Heart left ventricle (tissue), 16 donors: ENCODE measurements around the gene PRKAG2. TPM values are rescaled to one million over a fixed set of nuclear protein-coding genes. Genes with fewer than 3 reads are reported as not detected.
"Not testable (repeated sequence)": the region's sequence is repeated elsewhere in the genome, so short reads cannot be mapped to it uniquely, and the experiment has no call there.

ENCODE experiments used
- ATAC-seq, 4 donors: fragments of 200-7000 bp; cut with Tn5 transposase; one replicate each; pipeline ENCODE4 v1.9.1; 2020 to 2022; ENCODE audit warnings: moderate library complexity in 4 of 4, mild to moderate bottlenecking in 3 of 4, moderate number of reproducible peaks in 1 of 4
- DNase-seq, 5 donors: peaks; one replicate each; pipeline ENCODE4 v3.0.0-alpha.2; 2020
- H3K27ac ChIP-seq, 12 donors: fragments of 200-600 bp; sonication (generic) in 4 of 12; one replicate each; pipeline versions ENCODE4 v1.5.0 to v1.8.0; 2016 to 2022; ENCODE audit warnings: mild to moderate bottlenecking in 2 of 12
- H3K27me3 ChIP-seq, 9 donors: fragments of 200-600 bp; sonication (generic) in 2 of 9; one replicate each; pipeline versions ENCODE4 v1.5.1 to v1.8.0; 2016 to 2022; ENCODE audit warnings: mild to moderate bottlenecking in 3 of 9
- H3K36me3 ChIP-seq, 9 donors: fragments of 200-600 bp; sonication (generic) in 2 of 9; one replicate each; pipeline versions ENCODE4 v1.5.0 to v1.8.0; 2018 to 2022; ENCODE audit warnings: mild to moderate bottlenecking in 2 of 9
- H3K4me1 ChIP-seq, 12 donors: fragments of 200-600 bp; sonication (generic) in 4 of 12; one replicate each; pipeline versions ENCODE4 v1.5.0 to v1.8.0; 2016 to 2022; ENCODE audit warnings: mild to moderate bottlenecking in 3 of 12
- H3K4me3 ChIP-seq, 12 donors: fragments of 200-600 bp; sonication (generic) in 4 of 12; one replicate each; pipeline versions ENCODE4 v1.5.0 to v1.8.0; 2017 to 2022; ENCODE audit warnings: mild to moderate bottlenecking in 9 of 12, moderate library complexity in 4 of 12
- H3K9me3 ChIP-seq, 12 donors: fragments of 200-600 bp; sonication (generic) in 4 of 12; one replicate each; pipeline versions ENCODE4 v1.5.0 to v1.8.0; 2016 to 2022; ENCODE audit warnings: mild to moderate bottlenecking in 1 of 12
- POLR2A ChIP-seq, 2 donors: fragments of 450-650 bp; IDR thresholded peaks; one replicate each; pipeline ENCODE4 v1.6.1; 2017; ENCODE audit warnings: antibody characterized with exemption in 2 of 2, mild to moderate bottlenecking in 2 of 2, moderate library complexity in 2 of 2
- WGBS, 4 donors: extraction: QIAGEN DNeasy Blood & Tissue Kit in 2 of 4; methylation state at CpG; one replicate each; pipeline versions ENCODE4 v1.1.5 to v1.1.7; 2013 to 2018; 5-methylcytosine and 5-hydroxymethylcytosine counted together
- intact Hi-C, 10 donors: fragments of 100-400 bp; cut with DNase I; formaldehyde crosslinking; loops; one replicate each; pipeline versions ENCODE4 v1.11.1 to v1.14.2; 2022
- polyA plus RNA-seq, 2 donors: library from polyadenylated mRNA; stranded (reverse); fragments of 200-250 nt; gene quantifications; one replicate each; pipeline ENCODE4 v1.2.3, GENCODE V29; 2013
- total RNA-seq, 9 donors: library from RNA; depleted of rRNA in 2 of 9; stranded (reverse); fragments of >200 nt in 2 of 9; fragmentation: NEBNext Ultra II Directional in 3 of 9; extraction: Animal tissue kit (Norgen Biotek cat#: 25700) in 3 of 9; gene quantifications; one replicate each; pipeline versions ENCODE4 v1.1.0 to v1.2.4, GENCODE V29; 2016 to 2023
- TF ChIP-seq, protein P1 (sequence below), 12 donors: fragments of 200-600 bp; sonication (generic) in 4 of 12; IDR thresholded peaks; one replicate each; pipeline versions ENCODE4 v1.5.0 to v1.8.0; 2018 to 2022; ENCODE audit warnings: antibody characterized with exemption in 12 of 12, mild to moderate bottlenecking in 5 of 12
- donor health status: ischemic (EF 13 %, LVEDD 7.1; RV severe dilation, severe dysfunction).
- donor health status: healthy with polysubstance abuse.
- donor health status: DM: no; HTN: yes; CAD: no.
- donor health status: DM: no; HTN: no; CAD: no.
- donor health status: ischemic (EF 25% LVEDD 6.9; RV normal size, moderate dysfunction).
- donor health status: ischemic (EF 25% LVEDD 5.7; RV mildly dilated, moderate dysfunction).
- donor health status: healthy.
- donor health status: DM: yes; HTN: yes; CAD: no.
- donor health status: ischemic (EF 35%, LVEDD 5.7; RV mildly dilated, moderate dysfunction).
- donor health status: nonischemic (EF 11% LVEDD 7.7; RV severe dilation, severe dysfunction).
- donor health status: DM: yes; HTN: yes; CAD: no.
- donor health status: PGD.
- donor health status: ischemic (EF 29% LVEDD 5.4; RV normal size, mild dysfunction).
- donor health status: nonischemic (EF 23%, LVEDD 6.1; RV moderate dilation, normal function).

Gene PRKAG2
- total and polyA plus RNA-seq, 11 donors = 50.2 to 179 (median 108) TPM

DNA sequence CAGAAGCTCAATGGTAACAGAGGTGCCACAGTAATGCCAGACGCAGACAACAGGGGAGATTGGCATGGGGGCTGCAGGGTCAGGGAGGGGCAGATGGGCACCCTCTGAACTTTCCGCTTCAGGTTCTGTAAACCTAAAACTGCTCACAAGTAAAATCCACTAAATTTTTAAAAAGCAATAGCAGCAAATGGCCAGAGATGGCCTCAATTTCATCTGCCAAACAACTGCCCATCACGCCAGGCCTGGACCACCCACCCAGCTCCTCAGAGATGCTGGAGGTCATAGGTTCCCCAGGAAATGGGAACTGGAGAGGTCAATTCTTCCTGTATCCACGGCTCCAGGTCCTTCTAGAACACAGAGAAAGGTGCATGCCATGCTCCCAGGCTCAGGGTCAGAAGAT, 76.1 kb downstream of the PRKAG2 start:
- H3K36me3 ChIP-seq = no peaks in the 10 kb centered on the region
- intact Hi-C loops = no loop called here
- no peak overlapping the region for H3K27ac ChIP-seq
- peaks cover 0 to 33% (median 10%) of the 10 kb centered on the region in 12 donors for H3K4me1 ChIP-seq
- no peak for ATAC-seq
- TF ChIP-seq POLR2A (IDR thresholded peaks at IDR 0.05) = no peak
- TF ChIP-seq, protein P1, sequence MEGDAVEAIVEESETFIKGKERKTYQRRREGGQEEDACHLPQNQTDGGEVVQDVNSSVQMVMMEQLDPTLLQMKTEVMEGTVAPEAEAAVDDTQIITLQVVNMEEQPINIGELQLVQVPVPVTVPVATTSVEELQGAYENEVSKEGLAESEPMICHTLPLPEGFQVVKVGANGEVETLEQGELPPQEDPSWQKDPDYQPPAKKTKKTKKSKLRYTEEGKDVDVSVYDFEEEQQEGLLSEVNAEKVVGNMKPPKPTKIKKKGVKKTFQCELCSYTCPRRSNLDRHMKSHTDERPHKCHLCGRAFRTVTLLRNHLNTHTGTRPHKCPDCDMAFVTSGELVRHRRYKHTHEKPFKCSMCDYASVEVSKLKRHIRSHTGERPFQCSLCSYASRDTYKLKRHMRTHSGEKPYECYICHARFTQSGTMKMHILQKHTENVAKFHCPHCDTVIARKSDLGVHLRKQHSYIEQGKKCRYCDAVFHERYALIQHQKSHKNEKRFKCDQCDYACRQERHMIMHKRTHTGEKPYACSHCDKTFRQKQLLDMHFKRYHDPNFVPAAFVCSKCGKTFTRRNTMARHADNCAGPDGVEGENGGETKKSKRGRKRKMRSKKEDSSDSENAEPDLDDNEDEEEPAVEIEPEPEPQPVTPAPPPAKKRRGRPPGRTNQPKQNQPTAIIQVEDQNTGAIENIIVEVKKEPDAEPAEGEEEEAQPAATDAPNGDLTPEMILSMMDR (IDR thresholded peaks at IDR 0.05) = no peak
- no peaks in the 10 kb centered on the region for H3K27me3 ChIP-seq
- no peak for DNase-seq
- H3K9me3 ChIP-seq = no peaks in the 10 kb centered on the region
- WGBS, 4 donors = 87 to 95% (median 92%) methylated on average over 4 of the region's 4 CpGs
- no peak overlapping the region for H3K4me3 ChIP-seq

DNA sequence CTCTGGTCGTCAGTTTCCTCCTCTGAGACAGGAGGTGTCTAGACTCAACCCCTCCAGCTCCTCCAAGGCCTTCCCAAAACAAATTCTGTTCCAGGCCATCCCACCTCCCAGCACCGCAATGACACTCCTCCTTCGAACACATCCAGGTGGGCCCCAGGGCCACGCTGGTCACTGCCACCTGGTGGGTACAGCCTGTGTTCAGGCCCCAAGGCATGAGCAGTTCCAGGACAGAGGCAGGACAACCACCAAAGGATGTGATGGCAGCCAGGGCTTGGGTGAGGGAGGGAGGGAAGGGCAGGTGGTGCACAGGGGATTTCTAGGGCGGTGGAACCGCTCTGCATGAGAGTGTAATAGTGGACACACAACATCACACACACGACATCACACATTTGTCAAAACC, 76.5 kb downstream of the PRKAG2 start:
- Histone ChIP-seq H3K36me3 (no peaks in the 10 kb centered on the region), H3K27ac (no peak overlapping the region), H3K4me3 (no peak overlapping the region), H3K27me3 (no peaks in the 10 kb centered on the region), H3K9me3 (no peaks in the 10 kb centered on the region), H3K4me1 (peaks cover 0 to 30% (median 10%) of the 10 kb centered on the region in 12 donors)
- ATAC-seq (no peak), DNase-seq (peak in 1 of 5 donors; percentile 52)
- TF ChIP-seq POLR2A (IDR thresholded peaks at IDR 0.05) = no peak
- TF ChIP-seq, protein P1 (IDR thresholded peaks at IDR 0.05) = no peak
- intact Hi-C loops = no loop called here
- 83 to 96% (median 93%) methylated on average over 7 of the region's 7 CpGs for WGBS, 4 donors

DNA sequence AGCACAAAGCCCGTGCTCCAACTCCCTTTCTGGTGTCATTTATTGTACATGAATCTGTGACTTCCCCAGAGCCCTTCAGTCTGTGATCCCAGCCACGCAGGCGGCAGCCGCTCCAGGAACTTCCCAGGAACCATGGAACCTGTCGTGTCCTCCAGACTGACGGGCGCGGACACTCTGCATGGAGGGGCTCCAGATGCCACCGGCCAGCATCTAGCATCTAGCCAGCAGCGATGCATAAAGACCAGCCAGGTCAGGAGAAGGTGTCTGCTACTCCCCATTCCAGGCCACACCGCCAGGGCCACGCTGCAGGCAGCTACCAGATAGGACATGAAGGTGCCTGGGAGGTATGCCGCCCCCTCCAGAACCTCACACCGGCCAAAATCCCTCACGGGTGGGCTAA, 77.4 kb downstream of the PRKAG2 start:
- H3K27me3 ChIP-seq = no peaks in the 10 kb centered on the region
- intact Hi-C loops = no loop called here
- ATAC-seq (no peak), DNase-seq (peak in 1 of 5 donors; percentile 58)
- TF ChIP-seq, protein P1 (IDR thresholded peaks at IDR 0.05) = no peak
- TF ChIP-seq POLR2A (IDR thresholded peaks at IDR 0.05) = no peak
- H3K4me3 ChIP-seq = no peak overlapping the region
- no peaks in the 10 kb centered on the region for H3K36me3 ChIP-seq
- H3K9me3 ChIP-seq = no peaks in the 10 kb centered on the region
- 93 to 98% (median 96%) methylated on average over 11 to 15 of the region's 15 CpGs for WGBS, 4 donors
- H3K4me1 ChIP-seq = peaks cover 0 to 35% (median 10%) of the 10 kb centered on the region in 12 donors
- H3K27ac ChIP-seq = no peak overlapping the region

DNA sequence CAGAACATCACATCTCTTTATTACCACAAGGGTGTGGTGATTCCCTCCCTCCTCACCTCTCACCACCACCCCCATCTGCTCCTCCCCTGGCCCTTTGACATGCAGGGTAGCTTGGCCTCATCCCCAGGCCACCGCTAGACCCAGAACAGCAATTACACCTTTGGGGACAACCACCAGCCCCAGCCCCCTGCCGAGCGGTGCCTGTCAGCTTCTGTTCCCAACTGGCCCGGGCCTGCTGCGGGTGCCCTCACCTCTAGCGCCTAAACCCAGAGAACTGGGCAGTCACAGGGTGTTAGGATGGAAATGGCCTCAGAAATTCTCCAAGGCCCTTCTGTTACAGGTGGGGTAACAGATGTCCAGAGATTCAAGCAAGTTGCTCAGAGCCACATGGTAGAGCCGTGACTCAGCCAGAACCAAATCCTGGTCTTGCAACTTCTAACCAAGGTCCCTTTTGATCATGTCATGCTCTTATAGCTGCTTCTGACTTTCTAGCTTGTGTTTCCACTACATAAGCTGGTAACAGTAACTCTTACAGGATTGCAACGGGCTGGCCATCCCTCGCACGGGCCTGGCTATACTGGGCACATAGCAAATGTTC, 78.0 kb downstream of the PRKAG2 start:
- no peak for TF ChIP-seq POLR2A (IDR thresholded peaks at IDR 0.05)
- TF ChIP-seq, protein P1 (IDR thresholded peaks at IDR 0.05) = no peak
- no peak overlapping the region for H3K27ac ChIP-seq
- no peaks in the 10 kb centered on the region for H3K9me3 ChIP-seq
- intact Hi-C loops = no loop called here
- peaks cover 0 to 40% (median 10%) of the 10 kb centered on the region in 12 donors for H3K4me1 ChIP-seq
- no peaks in the 10 kb centered on the region for H3K27me3 ChIP-seq
- 90 to 99% (median 96%) methylated on average over 6 to 10 of the region's 10 CpGs for WGBS, 4 donors
- H3K4me3 ChIP-seq = no peak overlapping the region
- H3K36me3 ChIP-seq = no peaks in the 10 kb centered on the region
- ATAC-seq (no peak), DNase-seq (no peak)

DNA sequence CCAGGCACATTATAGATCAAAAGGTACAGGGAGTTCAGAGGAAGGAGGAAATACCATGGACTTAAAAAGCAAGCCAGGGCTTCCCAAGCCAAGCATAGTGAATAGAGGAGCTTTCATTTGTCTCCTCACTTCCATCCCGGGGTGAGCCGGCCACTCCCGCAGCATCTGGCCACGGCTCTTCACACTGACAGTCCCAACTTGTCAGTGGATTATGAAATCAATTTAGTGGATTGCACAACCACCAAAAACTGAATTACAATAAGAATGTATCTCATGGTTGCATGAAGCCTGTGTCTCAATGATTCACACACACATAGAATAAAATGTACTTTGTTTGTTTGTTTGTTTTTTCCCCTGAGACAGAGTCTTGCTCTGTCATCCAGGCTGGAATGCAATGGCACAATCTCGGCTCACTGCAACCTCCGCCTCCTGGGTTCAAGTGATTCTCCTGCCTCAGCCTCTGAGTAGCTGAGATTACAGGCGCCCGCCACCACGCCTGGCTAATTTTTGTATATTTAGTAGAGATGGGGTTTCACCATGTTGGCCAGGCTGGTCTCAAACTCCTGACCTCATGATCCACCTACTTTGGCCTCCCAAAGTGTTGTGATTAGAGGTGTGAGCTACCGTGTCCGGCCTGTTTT, 79.1 kb downstream of the PRKAG2 start:
- intact Hi-C loops, H3K36me3 ChIP-seq, H3K9me3 ChIP-seq, H3K27me3 ChIP-seq, H3K4me3 ChIP-seq: not testable (repeated sequence)
- ATAC-seq = peak in 3 of 4 donors; percentile 52 to 76 (median 63)
- peak in 2 of 5 donors; percentile 74 to 78 for DNase-seq
- Histone ChIP-seq H3K4me1 (peaks cover 0 to 52% (median 10%) of the 10 kb centered on the region in 12 donors), H3K27ac (peak overlapping the region in 7 of 12 donors; percentile 18 to 60 (median 31))
- WGBS, 4 donors = 78 to 85% (median 84%) methylated on average over 11 of the region's 11 CpGs
